ENCODE data around the gene KRTAP21-1. TPM values are rescaled to one million over a fixed set of nuclear protein-coding genes. Genes with fewer than 3 reads are reported as not detected.

Gene KRTAP21-1
- not detected in 2 replicates for total RNA-seq

GRCh38 chr21:30755328-30755727 is at the start of gene KRTAP21-1:
KRTAP21-1 (minus strand) TSS chr21:30755428; CDS start chr21:30755378, 50 bp downstream.

GRCh38 chr21:30747159-30747558 is 8.1 kb downstream of the KRTAP21-1 start, which contains the start of gene KRTAP21-2:
KRTAP21-2 (minus strand) TSS chr21:30747259; CDS start chr21:30747202, 57 bp downstream.

GRCh38 chr21:30718239-30718909 is 36.9 kb downstream of the KRTAP21-1 start, which contains the start of gene KRTAP21-3:
KRTAP21-3 (minus strand) TSS chr21:30718777; CDS start chr21:30718759, 18 bp downstream.

Other genes starting within 250 kb of the KRTAP21-1 start
- not detected in 2 replicates for gene KRTAP19-6, start 213.6 kb downstream of the KRTAP21-1 start, total RNA-seq
- not detected in 2 replicates for gene KRTAP19-7, start 194.1 kb downstream of the KRTAP21-1 start, total RNA-seq
- gene KRTAP22-2, start 165.0 kb downstream of the KRTAP21-1 start, total RNA-seq: not detected in 2 replicates
- gene KRTAP6-3, start 163.0 kb downstream of the KRTAP21-1 start, total RNA-seq: not detected in 2 replicates
- not detected in 2 replicates for gene KRTAP6-2, start 156.5 kb downstream of the KRTAP21-1 start, total RNA-seq
- gene KRTAP22-1, start 154.3 kb downstream of the KRTAP21-1 start, total RNA-seq: not detected in 2 replicates
- gene KRTAP6-1, start 141.5 kb downstream of the KRTAP21-1 start, total RNA-seq: not detected in 2 replicates
- gene KRTAP20-1, start 139.0 kb downstream of the KRTAP21-1 start, total RNA-seq: not detected in 2 replicates
- not detected in 2 replicates for gene KRTAP20-4, start 134.8 kb downstream of the KRTAP21-1 start, total RNA-seq
- not detected in 2 replicates for gene KRTAP20-2, start 120.2 kb downstream of the KRTAP21-1 start, total RNA-seq
- gene KRTAP20-3, start 112.6 kb downstream of the KRTAP21-1 start, total RNA-seq: not detected in 2 replicates
- gene KRTAP21-3, start 36.7 kb downstream of the KRTAP21-1 start, total RNA-seq: not detected in 2 replicates
- not detected in 2 replicates for gene KRTAP21-2, start 8.2 kb downstream of the KRTAP21-1 start, total RNA-seq
- gene KRTAP8-1, start 57.8 kb upstream of the KRTAP21-1 start, total RNA-seq: not detected in 2 replicates
- gene KRTAP7-1, start 74.3 kb upstream of the KRTAP21-1 start, total RNA-seq: not detected in 2 replicates
- not detected in 2 replicates for gene KRTAP11-1, start 126.2 kb upstream of the KRTAP21-1 start, total RNA-seq